ENCODE results near the gene PPP4C.

Gene PPP4C

DNA sequence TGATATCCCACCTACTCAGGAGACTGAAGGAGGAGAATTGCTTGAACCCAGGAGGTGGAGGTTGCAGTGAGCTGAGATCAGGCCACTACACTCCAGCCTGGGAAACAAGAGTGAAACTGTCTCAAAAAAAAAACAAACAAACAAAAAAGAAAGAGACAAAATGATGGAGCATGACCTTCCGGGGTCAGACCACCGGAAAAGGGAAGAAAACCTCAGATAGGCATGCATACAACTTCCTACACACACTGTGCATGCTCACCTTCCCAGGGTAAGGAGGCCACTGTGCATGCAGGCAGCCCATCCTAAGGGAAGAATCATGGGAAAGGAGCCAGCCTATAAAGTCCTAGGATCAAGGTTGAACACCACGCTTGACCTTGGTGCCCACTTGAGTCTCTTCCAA, 56.8 kb downstream of the PPP4C start:
- DNase-seq: no peak
- in situ Hi-C loops (cut with HindIII; ENCODE audit: low pct_ligation_motif_present, low sequenced_read_pairs): no loop called here
- H3K27me3 ChIP-seq (replicated peaks): no peaks in the 10 kb centered on the region
- TF ChIP-seq, protein P1, sequence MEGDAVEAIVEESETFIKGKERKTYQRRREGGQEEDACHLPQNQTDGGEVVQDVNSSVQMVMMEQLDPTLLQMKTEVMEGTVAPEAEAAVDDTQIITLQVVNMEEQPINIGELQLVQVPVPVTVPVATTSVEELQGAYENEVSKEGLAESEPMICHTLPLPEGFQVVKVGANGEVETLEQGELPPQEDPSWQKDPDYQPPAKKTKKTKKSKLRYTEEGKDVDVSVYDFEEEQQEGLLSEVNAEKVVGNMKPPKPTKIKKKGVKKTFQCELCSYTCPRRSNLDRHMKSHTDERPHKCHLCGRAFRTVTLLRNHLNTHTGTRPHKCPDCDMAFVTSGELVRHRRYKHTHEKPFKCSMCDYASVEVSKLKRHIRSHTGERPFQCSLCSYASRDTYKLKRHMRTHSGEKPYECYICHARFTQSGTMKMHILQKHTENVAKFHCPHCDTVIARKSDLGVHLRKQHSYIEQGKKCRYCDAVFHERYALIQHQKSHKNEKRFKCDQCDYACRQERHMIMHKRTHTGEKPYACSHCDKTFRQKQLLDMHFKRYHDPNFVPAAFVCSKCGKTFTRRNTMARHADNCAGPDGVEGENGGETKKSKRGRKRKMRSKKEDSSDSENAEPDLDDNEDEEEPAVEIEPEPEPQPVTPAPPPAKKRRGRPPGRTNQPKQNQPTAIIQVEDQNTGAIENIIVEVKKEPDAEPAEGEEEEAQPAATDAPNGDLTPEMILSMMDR (IDR thresholded peaks at IDR 0.05; ENCODE audit: low read depth, low read length, missing control alignments): no peak
- H3K27ac ChIP-seq: no peak overlapping the region
- H3K36me3 ChIP-seq (replicated peaks): no peaks in the 10 kb centered on the region
- no peak overlapping the region for H3K4me3 ChIP-seq (ENCODE audit: low read depth, low read length)

All from brain microvascular endothelial cell (primary cell).